DMS 273 (cell line): ENCODE results near the gene POLR2L.

Experiments used
- DNase-seq: peaks from one replicate; lab custom pipeline; 2025; ENCODE audit not compliant: unreplicated experiment; lab: John Stamatoyannopoulos, UW

Gene POLR2L

GRCh38 chr11:869399-870126 is 27.2 kb upstream of the POLR2L start:
- no peak for DNase-seq

GRCh38 chr11:868802-869201 is 26.5 kb upstream of the POLR2L start:
- DNase-seq: no peak

GRCh38 chr11:868394-868793 is 26.1 kb upstream of the POLR2L start:
- DNase-seq: no peak

- DNase-seq: no peak
Observed at GRCh38 chr11:867856-868358, 25.6 kb upstream of the POLR2L start.

- no peak for DNase-seq
Observed at GRCh38 chr11:866481-866880, 24.2 kb upstream of the POLR2L start.

- DNase-seq: no peak
Observed at GRCh38 chr11:865462-866430, 23.4 kb upstream of the POLR2L start.

- no peak for DNase-seq
Observed at GRCh38 chr11:864898-865297, 22.6 kb upstream of the POLR2L start.

- DNase-seq: no peak
Observed at GRCh38 chr11:863910-864827, 21.8 kb upstream of the POLR2L start.

GRCh38 chr11:863023-863909 is 20.9 kb upstream of the POLR2L start:
- DNase-seq: no peak

GRCh38 chr11:862696-863022 is 20.3 kb upstream of the POLR2L start:
- no peak for DNase-seq

- peak; percentile 79 for DNase-seq
Observed at GRCh38 chr11:862081-862661, 19.8 kb upstream of the POLR2L start.

GRCh38 chr11:861105-861479 is 18.8 kb upstream of the POLR2L start:
- no peak for DNase-seq

- DNase-seq: no peak
Observed at GRCh38 chr11:860234-861104, 18.1 kb upstream of the POLR2L start.

- peak; percentile 83 for DNase-seq
Observed at GRCh38 chr11:859394-860131, 17.2 kb upstream of the POLR2L start.

GRCh38 chr11:858762-859339 is 16.5 kb upstream of the POLR2L start:
- no peak for DNase-seq

- DNase-seq: no peak
Observed at GRCh38 chr11:858053-858761, 15.9 kb upstream of the POLR2L start.

GRCh38 chr11:856397-856796 is 14.1 kb upstream of the POLR2L start:
- peak; percentile 72 for DNase-seq
